H1 (cell line): ENCODE data around the gene UTP25. TPM values are rescaled to one million over a fixed set of nuclear protein-coding genes. Genes with fewer than 3 reads are reported as not detected.

Source experiments
- EP300 ChIP-seq, 2 experiments: IDR thresholded peaks; 1 replicate in 1 of 2; 2 replicates in 1 of 2; pipeline ENCODE4 v1.6.1; 2011 to 2012; ENCODE audit warnings: low read depth in 2 of 2, low read length in 2 of 2, mild to moderate bottlenecking in 2 of 2, borderline replicate concordance in 1 of 2, inconsistent platforms in 1 of 2, moderate library complexity in 1 of 2
- polyA plus RNA-seq, 7 experiments: library from polyadenylated mRNA; depleted of rRNA in 3 of 7; stranded (reverse) in 5 of 7; unstranded in 2 of 7; fragments of >200 nt in 5 of 7; fragments of 200-250 nt in 2 of 7; gene quantifications; 1 replicate in 5 of 7; 2 replicates in 1 of 7; 4 replicates in 1 of 7; pipeline versions ENCODE4 v1.2.1 to v1.2.3, GENCODE V29; 2011 to 2013; ENCODE audit warnings: missing spikeins in 2 of 7, mixed read lengths in 2 of 7
- total RNA-seq: library from RNA; stranded (reverse); fragmentation: NEBNext Ultra II Directional; extraction: Animal tissue kit (Norgen Biotek cat#: 25700); gene quantifications from 2 replicates; pipeline ENCODE4 v1.2.1, GENCODE V29; 2021

UTP25 gene
- total and polyA plus RNA-seq, 2 of the 8 experiments (the other 6 are each of a cell fraction or from before 2014, with no cell fraction given), result 4.0 to 7.6 TPM

- TF ChIP-seq EP300 (IDR thresholded peaks at IDR 0.05; ENCODE audit: borderline replicate concordance in 1 of 2, low read depth in 2 of 2, low read length in 2 of 2), result no peak
These were observed 10.8 kb downstream of the UTP25 start (continued) for GRCh38 chr1:209838537-209838936.
